Heart left ventricle (tissue), 13 donors: ENCODE data around the gene AK1.

Source experiments
- POLR2A ChIP-seq, 2 donors: fragments of 450-650 bp; IDR thresholded peaks; one replicate each; pipeline ENCODE4 v1.6.1; 2017; ENCODE audit warnings: antibody characterized with exemption in 2 of 2, mild to moderate bottlenecking in 2 of 2, moderate library complexity in 2 of 2
- TF ChIP-seq, protein P1 (sequence below), 12 donors: fragments of 200-600 bp; sonication (generic) in 4 of 12; IDR thresholded peaks; one replicate each; pipeline versions ENCODE4 v1.5.0 to v1.8.0; 2018 to 2022; ENCODE audit warnings: antibody characterized with exemption in 12 of 12, mild to moderate bottlenecking in 5 of 12
- donor health status: ischemic (EF 13 %, LVEDD 7.1; RV severe dilation, severe dysfunction).
- donor health status: DM: no; HTN: yes; CAD: no.
- donor health status: DM: no; HTN: no; CAD: no.
- donor health status: ischemic (EF 25% LVEDD 6.9; RV normal size, moderate dysfunction).
- donor health status: ischemic (EF 25% LVEDD 5.7; RV mildly dilated, moderate dysfunction).
- donor health status: ischemic (EF 35%, LVEDD 5.7; RV mildly dilated, moderate dysfunction).
- donor health status: nonischemic (EF 11% LVEDD 7.7; RV severe dilation, severe dysfunction).
- donor health status: DM: yes; HTN: yes; CAD: no.
- donor health status: PGD.
- donor health status: ischemic (EF 29% LVEDD 5.4; RV normal size, mild dysfunction).
- donor health status: nonischemic (EF 23%, LVEDD 6.1; RV moderate dilation, normal function).

DNA sequence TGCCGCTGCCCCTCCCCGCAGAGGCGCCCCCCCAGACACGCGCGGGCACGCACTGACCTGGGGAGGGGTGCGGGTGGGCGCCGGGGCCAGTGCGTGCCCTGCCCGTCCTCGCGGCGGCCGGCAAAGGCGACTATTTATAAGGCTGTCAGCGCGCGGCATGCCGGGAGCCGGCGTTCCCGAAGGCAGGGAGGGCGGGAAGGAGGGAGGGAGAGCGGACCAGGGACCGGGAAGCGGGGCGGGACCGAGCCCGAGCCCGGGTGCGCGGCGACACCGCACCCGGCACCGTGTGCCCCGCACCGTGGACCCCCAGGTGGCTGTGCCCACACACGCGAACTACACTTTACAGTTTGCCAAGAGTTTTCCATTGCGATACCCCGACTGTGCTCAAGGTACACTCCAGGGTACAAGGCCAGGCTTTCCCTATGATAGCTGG lies at the start of gene AK1:
- TF ChIP-seq, protein P1, sequence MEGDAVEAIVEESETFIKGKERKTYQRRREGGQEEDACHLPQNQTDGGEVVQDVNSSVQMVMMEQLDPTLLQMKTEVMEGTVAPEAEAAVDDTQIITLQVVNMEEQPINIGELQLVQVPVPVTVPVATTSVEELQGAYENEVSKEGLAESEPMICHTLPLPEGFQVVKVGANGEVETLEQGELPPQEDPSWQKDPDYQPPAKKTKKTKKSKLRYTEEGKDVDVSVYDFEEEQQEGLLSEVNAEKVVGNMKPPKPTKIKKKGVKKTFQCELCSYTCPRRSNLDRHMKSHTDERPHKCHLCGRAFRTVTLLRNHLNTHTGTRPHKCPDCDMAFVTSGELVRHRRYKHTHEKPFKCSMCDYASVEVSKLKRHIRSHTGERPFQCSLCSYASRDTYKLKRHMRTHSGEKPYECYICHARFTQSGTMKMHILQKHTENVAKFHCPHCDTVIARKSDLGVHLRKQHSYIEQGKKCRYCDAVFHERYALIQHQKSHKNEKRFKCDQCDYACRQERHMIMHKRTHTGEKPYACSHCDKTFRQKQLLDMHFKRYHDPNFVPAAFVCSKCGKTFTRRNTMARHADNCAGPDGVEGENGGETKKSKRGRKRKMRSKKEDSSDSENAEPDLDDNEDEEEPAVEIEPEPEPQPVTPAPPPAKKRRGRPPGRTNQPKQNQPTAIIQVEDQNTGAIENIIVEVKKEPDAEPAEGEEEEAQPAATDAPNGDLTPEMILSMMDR (IDR thresholded peaks at IDR 0.05), result peak in 1 of 12 donors; percentile 10
- peak in 1 of 2 donors; percentile 83 for TF ChIP-seq POLR2A (IDR thresholded peaks at IDR 0.05)
